Measurements from ENCODE around the gene CPNE6. TPM values are rescaled to one million over a fixed set of nuclear protein-coding genes. Genes with fewer than 3 reads are reported as not detected.

Gene CPNE6
- total RNA-seq, 2 experiments from 2014 or later: not detected

GRCh38 chr14:24092110-24092504 is 20.7 kb downstream of the CPNE6 start:
- Mint-ChIP-seq H3K36me3 (peaks cover 19% of the 10 kb centered on the region), H3K4me1 (ENCODE audit: low read depth) (peaks cover 28% of the 10 kb centered on the region), H3K4me3 (no peak overlapping the region), H3K27me3 (no peaks in the 10 kb centered on the region), H3K27ac (no peak overlapping the region), H3K9me3 (no peaks in the 10 kb centered on the region)
- no peak for DNase-seq
- intact Hi-C loops (cut with micrococcal nuclease): loop anchor here (5.0 to 10.0 kb wide), 2 partner anchors 107 to 205 kb away; partner anchors contain the start of genes DHRS1, DHRS4L2 and NOP9
- ChIA-PET CTCF (interaction anchor here (0.9 to 12.3 kb wide), 7 partner anchors 12 to 503 kb away, joined by 3 to 458 read pairs (median 5); partner anchors contain the start of genes DCAF11, NRL and PSME1), POLR2A (interaction anchor here (0.9 to 4.0 kb wide), 5 partner anchors 11 to 121 kb away, joined by 3 to 46 read pairs (median 7); partner anchors contain the start of genes CHMP4A, DCAF11 and NRL)

GRCh38 chr14:24092505-24093206 is 21.3 kb downstream of the CPNE6 start:
- H3K36me3 Mint-ChIP-seq: peaks cover 19% of the 10 kb centered on the region
- no peaks in the 10 kb centered on the region for H3K9me3 Mint-ChIP-seq
- DNase-seq: no peak
- H3K4me3 Mint-ChIP-seq: peak overlapping the region; percentile 94
- peak overlapping the region; percentile 97 for H3K27ac Mint-ChIP-seq
- POLR2A ChIA-PET: interaction anchor here (0.9 to 4.0 kb wide), 9 partner anchors 10 to 121 kb away, joined by 3 to 46 read pairs (median 4); partner anchors contain the start of genes CARMIL3, CHMP4A, DCAF11 and EMC9
- no peaks in the 10 kb centered on the region for H3K27me3 Mint-ChIP-seq
- H3K4me1 Mint-ChIP-seq (ENCODE audit: low read depth): peaks cover 28% of the 10 kb centered on the region
- intact Hi-C loops (cut with micrococcal nuclease): loop anchor here (5.0 to 10.0 kb wide), 2 partner anchors 108 to 205 kb away; partner anchors contain the start of genes DHRS1, DHRS4L2 and NOP9
- CTCF ChIA-PET: interaction anchor here (0.8 to 12.3 kb wide), 8 partner anchors 12 to 504 kb away, joined by 3 to 458 read pairs (median 14); partner anchors contain the start of genes DCAF11, IRF9, MDP1 and NRL

DNA sequence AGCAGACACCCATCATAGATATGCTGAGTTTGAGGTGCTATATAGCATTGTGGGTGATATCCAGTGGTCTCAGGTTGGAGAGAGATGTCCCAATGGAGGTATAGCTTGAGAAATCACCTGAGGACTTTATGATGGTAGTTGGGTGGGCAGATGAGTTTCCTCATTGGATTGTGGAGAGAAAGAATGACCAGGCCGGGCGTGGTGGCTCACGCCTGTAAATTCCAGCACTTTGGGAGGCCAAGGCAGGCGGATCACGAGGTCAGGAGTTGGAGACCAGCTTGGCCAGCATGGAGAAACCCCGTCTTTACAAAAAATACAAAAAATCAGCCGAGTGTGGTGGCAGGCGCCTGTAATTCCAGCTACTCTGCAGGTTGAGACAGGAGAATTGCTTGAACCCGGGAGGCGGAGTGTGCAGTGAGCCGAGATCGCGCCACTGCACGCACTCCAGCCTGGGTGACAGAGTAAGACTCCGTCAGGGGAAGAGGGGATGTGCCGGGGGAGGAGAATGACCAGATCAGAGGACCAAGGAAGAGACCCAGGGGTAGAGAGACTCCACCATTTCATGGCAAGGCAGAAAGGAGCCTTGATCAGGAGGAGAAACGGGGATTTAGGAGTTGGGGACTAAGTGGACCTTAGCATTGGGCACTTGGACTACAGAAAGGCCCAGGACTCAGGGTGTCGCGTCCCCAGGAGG is 22.0 kb downstream of the CPNE6 start:
- Mint-ChIP-seq H3K4me1 (ENCODE audit: low read depth) (peaks cover 28% of the 10 kb centered on the region), H3K9me3 (no peaks in the 10 kb centered on the region), H3K36me3 (peaks cover 23% of the 10 kb centered on the region), H3K27ac (peak overlapping the region; percentile 97), H3K27me3 (no peaks in the 10 kb centered on the region), H3K4me3 (peak overlapping the region; percentile 94)
- POLR2A ChIA-PET: interaction anchor here (0.8 to 4.0 kb wide), 15 partner anchors 9 to 149 kb away, joined by 3 to 46 read pairs (median 5); partner anchors contain the start of genes CARMIL3, CHMP4A, DCAF11 and EMC9
- CTCF ChIA-PET: interaction anchor here (0.6 to 12.3 kb wide), 10 partner anchors 13 to 505 kb away, joined by 3 to 458 read pairs (median 4); partner anchors contain the start of genes DCAF11, EMC9, IRF9 and MDP1
- intact Hi-C loops (cut with micrococcal nuclease): loop anchor here (5.0 to 10.0 kb wide), 2 partner anchors 109 to 204 kb away; partner anchors contain the start of genes DHRS1, DHRS4L2 and NOP9
- DNase-seq: no peak

DNA sequence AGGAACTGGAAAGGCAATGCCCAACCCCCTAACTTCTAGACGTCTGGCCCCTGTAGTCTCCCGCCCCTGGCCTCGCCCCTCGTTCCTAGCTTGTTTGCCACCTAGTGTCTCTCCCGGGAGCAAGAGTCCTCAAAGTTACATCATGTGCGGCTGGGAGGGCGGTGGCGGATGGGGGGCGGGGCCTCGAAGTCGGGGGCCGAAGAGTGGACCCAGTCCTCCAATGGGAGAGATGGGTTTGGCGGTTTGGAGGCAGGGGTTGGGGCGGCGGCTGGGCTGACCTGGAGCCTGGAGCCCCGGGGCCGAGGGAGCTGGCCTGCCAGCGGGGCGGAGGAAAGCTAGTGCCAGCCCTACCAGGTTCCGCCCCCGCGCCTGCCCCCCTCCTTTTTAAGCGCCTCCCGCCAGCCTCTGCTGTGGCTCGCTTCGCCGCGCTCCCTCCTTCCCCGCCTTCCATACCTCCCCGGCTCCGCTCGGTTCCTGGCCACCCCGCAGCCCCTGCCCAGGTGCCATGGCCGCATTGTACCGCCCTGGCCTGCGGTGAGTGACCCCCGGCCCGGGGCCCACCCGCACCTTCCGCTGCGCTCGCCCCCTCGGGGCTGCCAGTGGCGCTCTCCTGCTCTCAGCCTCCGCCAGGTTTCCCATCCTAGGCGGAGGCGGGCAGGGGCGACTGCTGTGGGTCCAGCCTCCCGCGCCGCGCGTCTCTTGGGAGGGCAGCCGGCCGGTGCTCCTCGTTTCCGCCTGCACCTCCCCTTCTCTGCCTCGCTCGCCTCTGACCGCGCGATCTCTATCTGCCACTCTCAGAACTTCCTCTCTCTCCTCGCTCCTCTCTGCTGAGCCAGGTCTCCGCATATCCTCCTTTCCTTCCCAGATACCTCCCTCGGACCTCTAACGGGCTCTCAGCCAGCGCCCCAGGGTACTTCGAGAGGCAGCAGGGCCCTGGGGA is 22.8 kb downstream of the CPNE6 start, which contains the start of gene PCK2:
Gene PCK2 (plus strand): TSS at position 411 of the 940 bp plus-strand sequence. CDS start 95 bp downstream, at position 506.
- H3K36me3 Mint-ChIP-seq: peaks cover 29% of the 10 kb centered on the region
- DNase-seq: peak; percentile 94
- H3K27me3 Mint-ChIP-seq: no peaks in the 10 kb centered on the region
- H3K9me3 Mint-ChIP-seq: no peaks in the 10 kb centered on the region
- peaks cover 28% of the 10 kb centered on the region for H3K4me1 Mint-ChIP-seq (ENCODE audit: low read depth)
- H3K27ac Mint-ChIP-seq: peak within 1 kb of the TSS; percentile 97
- POLR2A ChIA-PET: interaction anchor here (0.8 to 4.0 kb wide), 14 partner anchors 9 to 149 kb away, joined by 3 to 46 read pairs (median 6); partner anchors contain the start of genes CHMP4A, DCAF11, EMC9 and NRL
- peak within 1 kb of the TSS; percentile 94 for H3K4me3 Mint-ChIP-seq
- intact Hi-C loops (cut with micrococcal nuclease): loop anchor here (1.0 to 10.0 kb wide), 6 partner anchors 13 to 203 kb away; partner anchors contain the start of genes DCAF11, DHRS1, DHRS4L2 and NOP9
- CTCF ChIA-PET: interaction anchor here (0.6 to 12.3 kb wide), 8 partner anchors 12 to 108 kb away, joined by 3 to 458 read pairs (median 18); partner anchors contain the start of genes DCAF11, EMC9, IRF9 and NRL

- H3K4me3 Mint-ChIP-seq: peak overlapping the region; percentile 94
- CTCF ChIA-PET: interaction anchor here (0.6 to 12.3 kb wide), 11 partner anchors 11 to 552 kb away, joined by 3 to 458 read pairs (median 3); partner anchors contain the start of genes DCAF11, DHRS1, IRF9 and NOP9
- H3K4me1 Mint-ChIP-seq (ENCODE audit: low read depth): peaks cover 28% of the 10 kb centered on the region
- DNase-seq: no peak
- peak overlapping the region; percentile 97 for H3K27ac Mint-ChIP-seq
- H3K9me3 Mint-ChIP-seq: no peaks in the 10 kb centered on the region
- H3K27me3 Mint-ChIP-seq: no peaks in the 10 kb centered on the region
- POLR2A ChIA-PET: interaction anchor here (0.6 to 4.0 kb wide), 12 partner anchors 10 to 119 kb away, joined by 3 to 46 read pairs (median 8); partner anchors contain the start of genes DCAF11, IRF9, NRL and PSME2
- peaks cover 35% of the 10 kb centered on the region for H3K36me3 Mint-ChIP-seq
- intact Hi-C loops (cut with micrococcal nuclease): loop anchor here (1.0 to 10.0 kb wide), 8 partner anchors 13 to 202 kb away; partner anchors contain the start of genes DCAF11, DHRS1, DHRS4L2 and NOP9
These were observed 23.5 kb downstream of the CPNE6 start for GRCh38 chr14:24094841-24095270.

- H3K27me3 Mint-ChIP-seq: no peaks in the 10 kb centered on the region
- peak overlapping the region; percentile 94 for H3K4me3 Mint-ChIP-seq
- ChIA-PET CTCF (interaction anchor here (0.6 to 12.3 kb wide), 10 partner anchors 11 to 552 kb away, joined by 3 to 458 read pairs (median 8); partner anchors contain the start of genes DCAF11, DHRS1, IRF9 and NOP9), POLR2A (interaction anchor here (0.6 to 4.0 kb wide), 13 partner anchors 9 to 119 kb away, joined by 3 to 46 read pairs (median 5); partner anchors contain the start of genes DCAF11, IRF9, NRL and PSME1)
- H3K4me1 Mint-ChIP-seq (ENCODE audit: low read depth): peaks cover 27% of the 10 kb centered on the region
- H3K27ac Mint-ChIP-seq: peak overlapping the region; percentile 97
- peak; percentile 84 for DNase-seq
- intact Hi-C loops (cut with micrococcal nuclease): loop anchor here (1.0 to 10.0 kb wide), 3 partner anchors 13 to 111 kb away; partner anchors contain the start of genes DHRS4L2 and PSME2
- H3K36me3 Mint-ChIP-seq: peaks cover 40% of the 10 kb centered on the region
- no peaks in the 10 kb centered on the region for H3K9me3 Mint-ChIP-seq
These were observed 24.1 kb downstream of the CPNE6 start for GRCh38 chr14:24095271-24096068.

GRCh38 chr14:24096545-24097181 is 25.3 kb downstream of the CPNE6 start:
- peaks cover 25% of the 10 kb centered on the region for H3K4me1 Mint-ChIP-seq (ENCODE audit: low read depth)
- ChIA-PET POLR2A (interaction anchor here (0.8 to 3.1 kb wide), 4 partner anchors 12 to 39 kb away, joined by 3 to 41 read pairs (median 4); partner anchors contain the start of genes DCAF11, NRL and PSME1), CTCF (interaction anchor here (0.9 to 12.3 kb wide), 4 partner anchors 10 to 64 kb away, joined by 3 to 458 read pairs (median 127); partner anchors contain the start of genes DCAF11 and NRL)
- peak overlapping the region; percentile 32 for H3K4me3 Mint-ChIP-seq
- no peaks in the 10 kb centered on the region for H3K27me3 Mint-ChIP-seq
- H3K36me3 Mint-ChIP-seq: peaks cover 49% of the 10 kb centered on the region
- intact Hi-C loops (cut with micrococcal nuclease): loop anchor here (10.0 kb wide), 1 partner anchor 112 kb away; the partner anchor contains the start of gene DHRS4L2
- DNase-seq: no peak
- no peaks in the 10 kb centered on the region for H3K9me3 Mint-ChIP-seq
- peak overlapping the region; percentile 42 for H3K27ac Mint-ChIP-seq

DNA sequence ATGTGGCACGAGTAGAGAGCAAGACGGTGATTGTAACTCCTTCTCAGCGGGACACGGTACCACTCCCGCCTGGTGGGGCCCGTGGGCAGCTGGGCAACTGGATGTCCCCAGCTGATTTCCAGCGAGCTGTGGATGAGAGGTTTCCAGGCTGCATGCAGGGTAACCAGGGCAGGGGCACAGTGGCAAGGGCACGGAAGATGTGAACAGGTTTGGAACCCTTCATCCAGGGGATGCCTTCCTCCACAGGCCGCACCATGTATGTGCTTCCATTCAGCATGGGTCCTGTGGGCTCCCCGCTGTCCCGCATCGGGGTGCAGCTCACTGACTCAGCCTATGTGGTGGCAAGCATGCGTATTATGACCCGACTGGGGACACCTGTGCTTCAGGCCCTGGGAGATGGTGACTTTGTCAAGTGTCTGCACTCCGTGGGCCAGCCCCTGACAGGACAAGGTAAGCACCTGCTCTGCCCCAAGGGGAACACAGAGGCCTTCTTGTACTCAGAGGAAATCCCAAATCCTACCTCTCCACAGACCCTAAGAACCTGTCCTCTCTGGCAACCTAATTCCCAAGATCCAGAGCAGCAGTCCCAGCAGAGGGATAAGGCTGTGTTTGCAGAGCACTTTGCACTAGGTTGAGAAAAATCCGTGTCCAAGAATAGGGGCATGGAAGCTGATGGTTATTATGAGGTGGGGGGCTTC is 27.0 kb downstream of the CPNE6 start:
- no peaks in the 10 kb centered on the region for H3K9me3 Mint-ChIP-seq
- intact Hi-C loops (cut with micrococcal nuclease): loop anchor here (10.0 kb wide), 1 partner anchor 114 kb away; the partner anchor contains the start of gene DHRS4L2
- no peaks in the 10 kb centered on the region for H3K27me3 Mint-ChIP-seq
- DNase-seq: no peak
- CTCF ChIA-PET: interaction anchor here (11.8 to 12.3 kb wide), 2 partner anchors 8 to 39 kb away, joined by 241 to 458 read pairs; no protein-coding TSS in a partner anchor
- peaks cover 18% of the 10 kb centered on the region for H3K4me1 Mint-ChIP-seq (ENCODE audit: low read depth)
- no peak overlapping the region for H3K4me3 Mint-ChIP-seq
- no peak overlapping the region for H3K27ac Mint-ChIP-seq
- POLR2A ChIA-PET: interaction anchor here (0.9 to 1.2 kb wide), 2 partner anchors 10 to 15 kb away, joined by 3 to 5 read pairs; no protein-coding TSS in a partner anchor
- peaks cover 62% of the 10 kb centered on the region for H3K36me3 Mint-ChIP-seq
